Chondrocyte (in vitro differentiated cells): ENCODE results near the gene FAM107A. TPM values are rescaled to one million over a fixed set of nuclear protein-coding genes. Genes with fewer than 3 reads are reported as not detected.

Experiments used
- DNase-seq: peaks from one replicate; pipeline ENCODE4 v3.0.0; 2021; ENCODE audit warnings: mixed read lengths, low spot score
- H3K27ac Mint-ChIP-seq: one replicate; pipeline ENCODE4 v1.8.0; 2021; ENCODE audit warnings: mild to moderate bottlenecking, moderate library complexity, mixed read lengths; ENCODE audit not compliant: unreplicated experiment
- H3K27me3 Mint-ChIP-seq: 2 replicates; pipeline ENCODE4 v1.8.0; 2021; ENCODE audit warnings: low read depth, mixed read lengths
- H3K36me3 Mint-ChIP-seq: 2 replicates; pipeline ENCODE4 v1.8.0; 2021; ENCODE audit warnings: low read depth, mixed read lengths
- H3K4me1 Mint-ChIP-seq: 2 replicates; pipeline ENCODE4 v1.8.0; 2021; ENCODE audit warnings: low read depth, mild to moderate bottlenecking, mixed read lengths
- H3K4me3 Mint-ChIP-seq: one replicate; pipeline ENCODE4 v1.8.0; 2021; ENCODE audit warnings: mild to moderate bottlenecking, moderate library complexity, mixed read lengths; ENCODE audit not compliant: unreplicated experiment
- H3K9me3 Mint-ChIP-seq: 2 replicates; pipeline ENCODE4 v1.8.0; 2021; ENCODE audit warnings: low read depth, mixed read lengths
- total RNA-seq: library from RNA; stranded (reverse); gene quantifications from 3 replicates; pipeline ENCODE4 v1.2.1, GENCODE V29; 2021
- TF ChIP-seq, protein P1 (sequence below): fragments of 200-600 bp; sonication (generic); IDR thresholded peaks from 2 replicates; pipeline ENCODE4 v1.5.0; 2021; ENCODE audit warnings: antibody characterized with exemption, mild to moderate bottlenecking, moderate library complexity

Gene FAM107A
- total RNA-seq, 1 donor from 2014 or later, result not detected

DNA sequence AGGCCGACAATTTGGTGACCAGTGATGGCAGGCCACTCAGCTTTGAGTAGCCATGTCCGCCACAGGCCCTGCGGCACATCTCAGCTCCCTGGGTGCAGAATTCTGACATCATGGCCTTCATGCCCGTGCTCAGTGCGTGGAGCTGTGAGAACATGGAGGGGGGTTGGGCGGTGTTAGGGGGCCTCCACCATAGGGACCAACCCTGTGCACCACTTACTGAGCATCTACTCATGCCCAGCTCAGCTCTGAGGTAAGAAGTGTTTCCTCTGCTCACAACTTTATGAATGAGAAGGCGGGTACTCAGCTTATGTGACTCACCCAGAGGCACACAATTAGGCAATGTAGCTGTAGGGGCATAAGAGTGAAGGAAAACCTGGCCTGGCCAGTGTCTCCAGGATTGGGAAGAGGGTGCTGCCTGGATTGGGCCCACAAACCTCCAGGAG lies 50.7 kb downstream of the FAM107A start:
- no peaks in the 10 kb centered on the region for H3K9me3 Mint-ChIP-seq
- H3K27me3 Mint-ChIP-seq, result no peaks in the 10 kb centered on the region
- no peak for DNase-seq
- peaks cover 28% of the 10 kb centered on the region for H3K4me1 Mint-ChIP-seq
- H3K27ac Mint-ChIP-seq, result no peak overlapping the region
- no peak overlapping the region for H3K4me3 Mint-ChIP-seq
- H3K36me3 Mint-ChIP-seq, result peaks cover 2% of the 10 kb centered on the region
- TF ChIP-seq, protein P1, sequence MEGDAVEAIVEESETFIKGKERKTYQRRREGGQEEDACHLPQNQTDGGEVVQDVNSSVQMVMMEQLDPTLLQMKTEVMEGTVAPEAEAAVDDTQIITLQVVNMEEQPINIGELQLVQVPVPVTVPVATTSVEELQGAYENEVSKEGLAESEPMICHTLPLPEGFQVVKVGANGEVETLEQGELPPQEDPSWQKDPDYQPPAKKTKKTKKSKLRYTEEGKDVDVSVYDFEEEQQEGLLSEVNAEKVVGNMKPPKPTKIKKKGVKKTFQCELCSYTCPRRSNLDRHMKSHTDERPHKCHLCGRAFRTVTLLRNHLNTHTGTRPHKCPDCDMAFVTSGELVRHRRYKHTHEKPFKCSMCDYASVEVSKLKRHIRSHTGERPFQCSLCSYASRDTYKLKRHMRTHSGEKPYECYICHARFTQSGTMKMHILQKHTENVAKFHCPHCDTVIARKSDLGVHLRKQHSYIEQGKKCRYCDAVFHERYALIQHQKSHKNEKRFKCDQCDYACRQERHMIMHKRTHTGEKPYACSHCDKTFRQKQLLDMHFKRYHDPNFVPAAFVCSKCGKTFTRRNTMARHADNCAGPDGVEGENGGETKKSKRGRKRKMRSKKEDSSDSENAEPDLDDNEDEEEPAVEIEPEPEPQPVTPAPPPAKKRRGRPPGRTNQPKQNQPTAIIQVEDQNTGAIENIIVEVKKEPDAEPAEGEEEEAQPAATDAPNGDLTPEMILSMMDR, result no peak

DNA sequence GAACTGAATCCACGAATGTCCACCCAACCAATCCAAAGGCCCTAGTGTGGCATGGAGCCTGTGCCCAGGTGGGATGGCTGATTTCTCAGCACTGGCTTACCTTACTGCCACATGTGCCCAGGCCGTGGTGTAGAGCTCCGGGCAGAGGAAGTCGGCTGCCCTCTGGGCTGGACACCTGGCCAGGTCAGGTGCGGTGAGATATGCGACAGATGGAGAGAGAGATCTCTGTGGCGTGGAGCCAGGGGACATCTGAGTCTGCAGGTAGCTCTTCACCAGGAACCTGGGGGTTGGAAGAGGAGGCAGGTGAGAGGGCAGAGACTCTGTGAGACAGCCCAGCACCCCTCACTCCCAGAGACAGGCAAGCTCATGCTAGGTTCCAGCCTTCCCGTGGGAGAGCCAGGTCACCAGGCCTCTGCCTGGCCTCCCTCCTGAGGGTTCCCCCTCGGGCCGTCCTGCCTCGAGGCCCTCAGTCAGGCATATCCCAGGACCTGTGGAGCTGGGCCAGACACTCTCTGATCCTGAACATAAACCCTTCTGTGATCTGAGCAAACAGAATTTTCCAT lies 52.8 kb downstream of the FAM107A start:
- no peak for DNase-seq
- Mint-ChIP-seq H3K27ac (no peak overlapping the region), H3K4me1 (peaks cover 26% of the 10 kb centered on the region), H3K4me3 (no peak overlapping the region), H3K27me3 (no peaks in the 10 kb centered on the region), H3K36me3 (peaks cover 2% of the 10 kb centered on the region), H3K9me3 (no peaks in the 10 kb centered on the region)
- TF ChIP-seq, protein P1, result no peak

DNA sequence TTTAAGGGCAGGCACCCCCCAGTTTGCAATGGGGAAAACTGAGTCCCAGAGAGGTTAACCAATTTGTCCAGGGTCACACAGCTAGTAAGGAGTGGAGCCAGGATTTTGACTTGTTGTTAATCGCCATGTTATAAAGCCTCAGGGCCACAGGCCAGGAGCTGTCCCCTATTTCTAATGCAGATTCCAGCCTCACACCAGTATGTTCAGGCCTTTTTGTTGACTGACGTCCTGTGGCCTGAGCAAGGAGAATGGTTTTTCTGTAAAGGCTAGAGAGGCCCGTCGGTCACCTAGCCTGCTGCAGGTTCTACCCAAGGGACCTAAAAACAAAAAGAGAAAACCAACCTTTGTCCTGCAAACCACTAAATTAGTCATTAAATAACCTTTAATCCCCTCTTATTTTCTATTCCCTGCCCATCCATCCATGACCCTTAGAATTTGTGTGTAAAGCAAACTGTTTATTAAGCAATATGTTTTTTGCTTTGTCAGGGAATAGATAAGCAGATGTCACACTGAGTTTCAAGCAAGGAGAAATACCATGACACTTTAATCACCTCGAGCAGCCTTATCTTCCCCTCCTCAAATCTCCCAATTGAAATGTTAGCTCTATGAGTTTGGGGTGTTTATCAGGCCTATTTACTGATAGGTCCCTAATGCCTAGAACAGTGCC lies 54.3 kb downstream of the FAM107A start:
- H3K9me3 Mint-ChIP-seq, result no peaks in the 10 kb centered on the region
- H3K36me3 Mint-ChIP-seq, result peaks cover 2% of the 10 kb centered on the region
- no peak overlapping the region for H3K4me3 Mint-ChIP-seq
- H3K27ac Mint-ChIP-seq, result no peak overlapping the region
- peaks cover 17% of the 10 kb centered on the region for H3K4me1 Mint-ChIP-seq
- H3K27me3 Mint-ChIP-seq, result no peaks in the 10 kb centered on the region
- no peak for DNase-seq
- TF ChIP-seq, protein P1, result no peak

DNA sequence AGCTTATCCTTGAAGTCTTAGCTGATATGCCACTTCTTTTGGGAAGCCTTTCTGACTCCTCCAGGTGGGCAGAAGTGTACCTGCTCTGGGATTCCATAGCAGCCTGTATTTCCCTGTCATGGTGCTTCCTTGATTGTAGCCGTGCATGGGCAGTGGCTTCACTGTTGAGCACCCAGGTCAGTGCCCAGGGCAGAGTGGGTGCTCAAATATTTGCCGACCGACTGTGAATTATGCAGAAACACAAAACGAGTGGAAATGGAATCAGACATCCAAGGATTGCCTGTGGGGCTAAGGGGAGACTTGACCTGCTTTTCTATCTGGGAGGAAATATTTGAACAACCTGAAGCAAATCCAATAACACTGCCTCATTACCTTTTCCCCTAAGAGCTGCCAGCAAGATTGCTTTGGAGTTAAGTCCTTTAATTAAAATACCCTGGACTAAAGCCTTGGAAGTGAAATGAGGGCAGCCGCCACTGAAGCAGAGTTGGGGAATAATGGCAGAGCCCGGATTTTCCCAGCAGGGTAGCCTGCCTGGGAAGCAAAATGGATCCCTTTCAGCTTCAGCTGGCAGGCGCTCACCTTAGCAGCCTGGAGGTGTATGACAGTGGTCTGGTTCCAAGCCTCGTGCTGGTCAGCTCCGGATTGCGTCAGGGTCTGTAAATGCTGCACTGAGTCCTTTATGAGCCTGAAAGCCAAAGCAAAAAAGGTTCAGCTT lies 55.1 kb downstream of the FAM107A start:
- peaks cover 17% of the 10 kb centered on the region for H3K4me1 Mint-ChIP-seq
- no peak for DNase-seq
- TF ChIP-seq, protein P1, result no peak
- no peak overlapping the region for H3K27ac Mint-ChIP-seq
- H3K9me3 Mint-ChIP-seq, result no peaks in the 10 kb centered on the region
- H3K27me3 Mint-ChIP-seq, result no peaks in the 10 kb centered on the region
- no peak overlapping the region for H3K4me3 Mint-ChIP-seq
- peaks cover 2% of the 10 kb centered on the region for H3K36me3 Mint-ChIP-seq

DNA sequence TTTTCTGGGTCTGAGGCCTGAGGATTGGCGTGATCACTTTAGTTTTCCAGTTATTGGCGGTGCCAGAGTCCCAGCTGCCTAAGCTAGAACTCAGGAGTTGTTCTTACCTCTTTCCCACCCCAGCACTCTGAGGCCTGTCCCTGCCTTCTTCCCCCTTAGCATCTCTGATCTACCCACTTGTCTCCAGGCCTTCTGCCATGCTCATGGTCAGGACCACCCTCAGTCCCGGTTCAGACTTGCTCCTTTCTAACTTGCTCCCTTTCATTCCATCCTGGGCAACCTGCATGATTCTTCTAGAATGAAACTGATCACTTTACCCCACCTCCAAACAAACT lies 55.9 kb downstream of the FAM107A start:
- DNase-seq, result no peak
- no peaks in the 10 kb centered on the region for H3K36me3 Mint-ChIP-seq
- no peaks in the 10 kb centered on the region for H3K27me3 Mint-ChIP-seq
- TF ChIP-seq, protein P1, result no peak
- H3K27ac Mint-ChIP-seq, result no peak overlapping the region
- no peaks in the 10 kb centered on the region for H3K9me3 Mint-ChIP-seq
- H3K4me3 Mint-ChIP-seq, result no peak overlapping the region
- H3K4me1 Mint-ChIP-seq, result peaks cover 12% of the 10 kb centered on the region
